IMR-90 (cell line): ENCODE data around the gene POLR2M. TPM values are rescaled to one million over a fixed set of nuclear protein-coding genes. Genes with fewer than 3 reads are reported as not detected.

Source experiments
- ATAC-seq: fragments of 200-7000 bp; cut with Tn5 transposase; 2 replicates; pipeline ENCODE4 v1.9.1; 2020; ENCODE audit warnings: low read depth, mild to moderate bottlenecking, moderate library complexity
- BruUV-seq: library from RNA; stranded (reverse); fragments of 400-500 nt; replicated peaks from 2 replicates; lab custom pipeline; 2021; lab: Mats Ljungman, UMichigan
- CTCF ChIA-PET: fragments of 300-600 bp; formaldehyde crosslinking; extraction: SDS; loops from one replicate; lab custom pipeline; 2021; ENCODE audit warnings: antibody characterized with exemption; lab: Yijun Ruan, JAX
- POLR2A ChIA-PET: fragments of 300-600 bp; sonication (Branson Sonifier 250); formaldehyde crosslinking; loops from one replicate; lab custom pipeline; 2022; ENCODE audit warnings: antibody characterized with exemption; ENCODE audit not compliant: unreplicated experiment; lab: Charles Lee
- DNase-seq: peaks from one replicate; pipeline ENCODE4 v3.0.0; 2013
- H2AFZ ChIP-seq: replicated peaks from 2 replicates; pipeline ENCODE3; 2013; ENCODE audit warnings: low read length, mild to moderate bottlenecking; ENCODE audit not compliant: poor library complexity
- H2AK5ac ChIP-seq: 2 replicates; pipeline ENCODE4 v1.6.1; 2013; ENCODE audit warnings: low read depth, low read length, inconsistent platforms
- H2AK9ac ChIP-seq: replicated peaks from 2 replicates; pipeline ENCODE3; 2013; ENCODE audit warnings: mild to moderate bottlenecking, low read depth, low read length, moderate library complexity; ENCODE audit not compliant: poor library complexity
- H2BK120ac ChIP-seq: 2 replicates; pipeline ENCODE4 v1.6.1; 2013; ENCODE audit warnings: low read depth, low read length, inconsistent platforms
- H2BK15ac ChIP-seq: 3 replicates; pipeline ENCODE4 v1.6.1; 2013; ENCODE audit warnings: low read depth, low read length, inconsistent platforms
- H2BK20ac ChIP-seq: 2 replicates; pipeline ENCODE4 v1.6.1; 2013; ENCODE audit warnings: low read depth, mild to moderate bottlenecking, inconsistent platforms, low read length, moderate library complexity
- H2BK5ac ChIP-seq: 2 replicates; pipeline ENCODE4 v1.6.1; 2013; ENCODE audit warnings: mild to moderate bottlenecking, low read depth, low read length, inconsistent platforms; ENCODE audit not compliant: poor library complexity, severe bottlenecking
- H3K14ac ChIP-seq: replicated peaks from 2 replicates; pipeline ENCODE4 v1.6.1; 2013; ENCODE audit warnings: low read depth, low read length, inconsistent platforms
- H3K18ac ChIP-seq: 2 replicates; pipeline ENCODE4 v1.6.1; 2013; ENCODE audit warnings: low read depth, low read length, control low read depth
- H3K23ac ChIP-seq: 2 replicates; pipeline ENCODE4 v1.6.1; 2013; ENCODE audit warnings: low read depth, low read length, inconsistent platforms
- H3K27ac ChIP-seq: 2 replicates; pipeline ENCODE4 v1.5.1; 2013; ENCODE audit warnings: mild to moderate bottlenecking, control low read depth, low read length; ENCODE audit not compliant: insufficient read depth
- H3K27me3 ChIP-seq: 2 replicates; pipeline ENCODE4 v1.6.1; 2013; ENCODE audit warnings: low read length; ENCODE audit not compliant: control insufficient read depth, insufficient read depth
- H3K36me3 ChIP-seq: 2 replicates; pipeline ENCODE4 v1.6.1; 2013; ENCODE audit warnings: low read length, mixed read lengths; ENCODE audit not compliant: control insufficient read depth, insufficient read depth
- H3K4ac ChIP-seq: 2 replicates; pipeline ENCODE4 v1.6.1; 2013; ENCODE audit warnings: low read depth, low read length, inconsistent platforms
- H3K4me1 ChIP-seq: 2 replicates; pipeline ENCODE4 v1.6.1; 2013; ENCODE audit warnings: low read length, mixed read lengths; ENCODE audit not compliant: control insufficient read depth, insufficient read depth
- H3K4me2 ChIP-seq: 2 replicates; pipeline ENCODE4 v1.6.1; 2013; ENCODE audit warnings: low read depth, mild to moderate bottlenecking, control low read depth, low read length, moderate library complexity
- H3K4me3 ChIP-seq: 2 replicates; pipeline ENCODE4 v1.5.1; 2013; ENCODE audit warnings: low read depth, mild to moderate bottlenecking, control low read depth, low read length, moderate library complexity; ENCODE audit not compliant: insufficient read depth
- H3K56ac ChIP-seq: 2 replicates; pipeline ENCODE4 v1.6.1; 2013; ENCODE audit warnings: low read length, inconsistent platforms; ENCODE audit not compliant: insufficient read depth; ENCODE audit errors: extremely low read depth
- H3K79me1 ChIP-seq, 2 experiments: 2 replicates each; pipeline ENCODE4 v1.6.1; 2013; ENCODE audit warnings: low read length in 2 of 2, inconsistent platforms in 1 of 2, low read depth in 1 of 2
- H3K9ac ChIP-seq: 2 replicates; pipeline ENCODE4 v1.6.1; 2013; ENCODE audit warnings: low read depth, low read length, control low read depth
- H3K9me1 ChIP-seq: 2 replicates; pipeline ENCODE4 v1.6.1; 2013; ENCODE audit warnings: low read length, inconsistent platforms; ENCODE audit not compliant: insufficient read depth
- H3K9me3 ChIP-seq: 2 replicates; pipeline ENCODE4 v1.6.1; 2013; ENCODE audit warnings: low read length; ENCODE audit not compliant: control insufficient read depth, insufficient read depth
- H4K20me1 ChIP-seq: 2 replicates; pipeline ENCODE4 v1.6.1; 2013; ENCODE audit warnings: low read length, inconsistent platforms; ENCODE audit not compliant: insufficient read depth
- H4K5ac ChIP-seq: 2 replicates; pipeline ENCODE4 v1.6.1; 2013; ENCODE audit warnings: mild to moderate bottlenecking, low read depth, low read length, control low read depth
- H4K8ac ChIP-seq, 2 experiments: 2 replicates each; pipeline ENCODE4 v1.6.1; 2013; ENCODE audit warnings: low read depth in 2 of 2, low read length in 2 of 2, control low read depth in 1 of 2, inconsistent platforms in 1 of 2
- H4K91ac ChIP-seq: 2 replicates; pipeline ENCODE4 v1.6.1; 2013; ENCODE audit warnings: low read depth, low read length, inconsistent platforms; ENCODE audit not compliant: insufficient read depth
- BHLHE40 ChIP-seq: fragments of 150-350 bp; IDR thresholded peaks from 2 replicates; pipeline ENCODE4 v1.6.1; 2016; ENCODE audit warnings: mild to moderate bottlenecking, low read depth, low read length
- CEBPB ChIP-seq: IDR thresholded peaks from 2 replicates; pipeline ENCODE4 v1.6.1; 2012; ENCODE audit warnings: low read depth, low read length, improper control_type of control experiment
- CTCF ChIP-seq: conservative IDR thresholded peaks from 2 replicates; pipeline ENCODE4 v1.5.1; 2012; ENCODE audit warnings: mild to moderate bottlenecking, low read depth, low read length, improper control_type of control experiment
- ELK1 ChIP-seq: fragments of 150-350 bp; IDR thresholded peaks from 2 replicates; pipeline ENCODE4 v1.6.1; 2016; ENCODE audit warnings: low read depth, mild to moderate bottlenecking, low read length, moderate library complexity, borderline replicate concordance
- MAFK ChIP-seq: IDR thresholded peaks from 2 replicates; pipeline ENCODE4 v1.6.1; 2012; ENCODE audit warnings: low read depth, low read length, improper control_type of control experiment
- MAZ ChIP-seq: IDR thresholded peaks from 2 replicates; pipeline ENCODE4 v1.6.1; 2012; ENCODE audit warnings: low read depth, mild to moderate bottlenecking, low read length, improper control_type of control experiment, moderate library complexity, borderline replicate concordance
- MXI1 ChIP-seq: IDR thresholded peaks from 2 replicates; pipeline ENCODE4 v1.6.1; 2012; ENCODE audit warnings: low read depth, mild to moderate bottlenecking, low read length, moderate library complexity, borderline replicate concordance
- NFE2L2 ChIP-seq: fragments of 150-350 bp; IDR thresholded peaks from 2 replicates; pipeline ENCODE4 v1.6.1; 2016; ENCODE audit warnings: low read depth, mild to moderate bottlenecking, low read length
- RAD21 ChIP-seq: IDR thresholded peaks from 2 replicates; pipeline ENCODE4 v1.6.1; 2012; ENCODE audit warnings: low read length, improper control_type of control experiment
- RFX5 ChIP-seq: IDR thresholded peaks from 2 replicates; pipeline ENCODE4 v1.8.0; 2012; ENCODE audit warnings: low read depth, mild to moderate bottlenecking, low read length, moderate library complexity
- SMC3 ChIP-seq: fragments of 150-350 bp; IDR thresholded peaks from 2 replicates; pipeline ENCODE4 v1.6.1; 2016; ENCODE audit warnings: low read depth, mild to moderate bottlenecking, antibody characterized with exemption, low read length, moderate library complexity
- USF2 ChIP-seq: fragments of 150-350 bp; IDR thresholded peaks from 2 replicates; pipeline ENCODE4 v1.6.1; 2017; ENCODE audit warnings: mild to moderate bottlenecking, antibody characterized with exemption, low read length, low read depth
- WGBS, 2 experiments: methylation state at CpG; one replicate each; pipeline versions ENCODE4 v1.1.5 to v1.1.7; 2013; ENCODE audit warnings: missing lambda C conversion rate in 2 of 2; ENCODE audit not compliant: insufficient read length in 1 of 2; ENCODE audit errors: extremely low coverage in 2 of 2; 5-methylcytosine and 5-hydroxymethylcytosine counted together
- dilution Hi-C: fragments of 300-500 bp; cut with HindIII; formaldehyde crosslinking; loops from one replicate; pipeline ENCODE4 v1.14.3; 2018; ENCODE audit warnings: low sequenced_read_pairs; ENCODE audit not compliant: unreplicated experiment
- in situ Hi-C: fragments of 300-500 bp; cut with MboI; formaldehyde crosslinking; loops from 3 replicates; pipeline ENCODE4 v1.14.3; 2019; ENCODE audit warnings: low sequenced_read_pairs, inconsistent platforms, mixed read lengths
- intact Hi-C: fragments of 100-400 bp; cut with micrococcal nuclease; formaldehyde crosslinking; loops from 2 replicates; pipeline ENCODE4 v1.10.0; 2022
- polyA plus RNA-seq, 3 experiments: library from polyadenylated mRNA; depleted of rRNA; stranded (reverse); fragments of >200 nt; gene quantifications; 2 replicates each; pipeline ENCODE4 v1.2.3, GENCODE V29; 2012; ENCODE audit warnings: low replicate concordance in 1 of 3
- total RNA-seq: library from RNA; depleted of rRNA; stranded (reverse); fragments of >200 nt; gene quantifications from 2 replicates; pipeline ENCODE4 v1.2.3, GENCODE V29; 2012

The POLR2M gene
- total and polyA plus RNA-seq, 2 of the 4 experiments (the other 2 are of a cell fraction): 60.8 to 117 TPM

GRCh38 chr15:57736591-57736990, 30.1 kb downstream of the POLR2M start:
- no peak for ATAC-seq
- no peaks in the 10 kb centered on the region for H3K9me1 ChIP-seq
- in situ Hi-C loops (no loop called here), intact Hi-C loops (no loop called here), dilution Hi-C loops (no loop called here)
- H3K56ac ChIP-seq: no peak overlapping the region
- no peak overlapping the region for H2BK20ac ChIP-seq
- H3K27ac ChIP-seq: no peak overlapping the region
- H4K5ac ChIP-seq: no peak overlapping the region
- H3K4me1 ChIP-seq: no peaks in the 10 kb centered on the region
- no peak overlapping the region for H3K14ac ChIP-seq
- CTCF ChIA-PET: no interaction called here
- BruUV-seq: no TSS peak
- no peaks in the 10 kb centered on the region; the same call in 1 of the 2 replicates for H3K27me3 ChIP-seq
- no peak overlapping the region for H3K18ac ChIP-seq
- H2AK9ac ChIP-seq: no peak overlapping the region
- H3K79me1 ChIP-seq: no peaks in the 10 kb centered on the region
- H3K4ac ChIP-seq: no peak overlapping the region
- no peak overlapping the region for H4K91ac ChIP-seq
- no peak overlapping the region for H3K4me3 ChIP-seq
- H2AK5ac ChIP-seq: no peak overlapping the region
- no CpG with 5 or more reads among the region's 2 CpGs for WGBS, 2 experiments
- no peak overlapping the region for H2BK15ac ChIP-seq
- H3K4me2 ChIP-seq: no peak overlapping the region
- no peak overlapping the region for H2BK5ac ChIP-seq
- H2AFZ ChIP-seq: no peak overlapping the region
- H4K20me1 ChIP-seq: no peaks in the 10 kb centered on the region
- no peaks in the 10 kb centered on the region for H3K36me3 ChIP-seq
- no peak overlapping the region for H4K8ac ChIP-seq
- no peak overlapping the region for H3K23ac ChIP-seq
- DNase-seq: no peak
- TF ChIP-seq MAZ: no peak
- TF ChIP-seq USF2: no peak
- TF ChIP-seq ELK1: no peak
- TF ChIP-seq RAD21: no peak
- no peak for TF ChIP-seq CEBPB
- TF ChIP-seq BHLHE40: no peak
- TF ChIP-seq MAFK: no peak
- no peak for TF ChIP-seq NFE2L2
- no peak for TF ChIP-seq CTCF
- no peak for TF ChIP-seq SMC3
- TF ChIP-seq MXI1: no peak
- no peak for TF ChIP-seq RFX5
- H3K9me3 ChIP-seq: no peaks in the 10 kb centered on the region
- no peak overlapping the region for H2BK120ac ChIP-seq
- no peak overlapping the region for H3K9ac ChIP-seq
- POLR2A ChIA-PET: no interaction called here
